ENCODE results near the gene DSCAM. TPM values are rescaled to one million over a fixed set of nuclear protein-coding genes. Genes with fewer than 3 reads are reported as not detected.

The DSCAM gene
- total RNA-seq, 4 donors from 2014 or later, result 0.07 TPM; not detected in 3

GRCh38 chr21:40638466-40639251, 208.3 kb downstream of the DSCAM start:
- no peaks in the 10 kb centered on the region for H3K27me3 ChIP-seq
- intact Hi-C loops (cut with DNase I; ENCODE audit: low total_unique reads), result no loop called here
- H3K4me1 ChIP-seq, result no peaks in the 10 kb centered on the region
- no peak for TF ChIP-seq CTCF (IDR thresholded peaks at IDR 0.05)
- no peak for DNase-seq
- no peaks in the 10 kb centered on the region for H3K36me3 ChIP-seq
- no peaks in the 10 kb centered on the region for H3K9me3 ChIP-seq
- H3K27ac ChIP-seq, result no peak overlapping the region
- H3K4me3 ChIP-seq, result no peak overlapping the region

GRCh38 chr21:40636026-40636425, 210.9 kb downstream of the DSCAM start:
- no peak overlapping the region for H3K27ac ChIP-seq
- no peaks in the 10 kb centered on the region for H3K27me3 ChIP-seq
- H3K9me3 ChIP-seq, result no peaks in the 10 kb centered on the region
- H3K4me1 ChIP-seq, result no peaks in the 10 kb centered on the region
- intact Hi-C loops (cut with DNase I; ENCODE audit: low total_unique reads), result no loop called here
- H3K4me3 ChIP-seq, result no peak overlapping the region
- no peaks in the 10 kb centered on the region for H3K36me3 ChIP-seq
- TF ChIP-seq CTCF (IDR thresholded peaks at IDR 0.05) (no peak), POLR2A (IDR thresholded peaks at IDR 0.05) (no peak)
- no peak for DNase-seq

- TF ChIP-seq POLR2A (IDR thresholded peaks at IDR 0.05) (no peak), CTCF (IDR thresholded peaks at IDR 0.05) (no peak)
- intact Hi-C loops (cut with DNase I; ENCODE audit: low total_unique reads), result no loop called here
- DNase-seq, result no peak
These were observed 211.6 kb downstream of the DSCAM start for GRCh38 chr21:40635391-40635790.

GRCh38 chr21:40634141-40634540, 212.8 kb downstream of the DSCAM start:
- no peaks in the 10 kb centered on the region for H3K4me1 ChIP-seq
- H3K27ac ChIP-seq, result no peak overlapping the region
- no peaks in the 10 kb centered on the region for H3K27me3 ChIP-seq
- H3K9me3 ChIP-seq, result no peaks in the 10 kb centered on the region
- no peak for DNase-seq
- no peak overlapping the region for H3K4me3 ChIP-seq
- intact Hi-C loops (cut with DNase I; ENCODE audit: low total_unique reads), result no loop called here
- H3K36me3 ChIP-seq, result no peaks in the 10 kb centered on the region
- no peak for TF ChIP-seq POLR2A (IDR thresholded peaks at IDR 0.05)
- no peak for TF ChIP-seq CTCF (IDR thresholded peaks at IDR 0.05)

More at GRCh38 chr21:40635391-40635790, 211.6 kb downstream of the DSCAM start:
- Histone ChIP-seq H3K36me3 (no peaks in the 10 kb centered on the region), H3K27me3 (no peaks in the 10 kb centered on the region), H3K27ac (no peak overlapping the region), H3K9me3 (no peaks in the 10 kb centered on the region), H3K4me3 (no peak overlapping the region), H3K4me1 (no peaks in the 10 kb centered on the region)

GRCh38 chr21:40633048-40633447, 213.9 kb downstream of the DSCAM start:
- H3K4me3 ChIP-seq, result no peak overlapping the region
- no peak overlapping the region for H3K27ac ChIP-seq
- TF ChIP-seq CTCF (IDR thresholded peaks at IDR 0.05) (no peak), POLR2A (IDR thresholded peaks at IDR 0.05) (no peak)
- H3K4me1 ChIP-seq, result no peaks in the 10 kb centered on the region
- H3K9me3 ChIP-seq, result no peaks in the 10 kb centered on the region
- DNase-seq, result no peak
- intact Hi-C loops (cut with DNase I; ENCODE audit: low total_unique reads), result no loop called here
- no peaks in the 10 kb centered on the region for H3K36me3 ChIP-seq
- H3K27me3 ChIP-seq, result no peaks in the 10 kb centered on the region

All from uterus (tissue), 4 donors.